GM21423 (cell line): ENCODE results near the gene DND1.
A peak's percentile ranks its signal among the peaks of the same experiment; 100 is the strongest.
"Not testable (repeated sequence)": the region's sequence is repeated elsewhere in the genome, so short reads cannot be mapped to it uniquely, and the experiment has no call there.

Experiments used
- ATAC-seq: cut with Tn5 transposase; IDR thresholded peaks from one replicate; pipeline ENCODE4 v1.9.1; 2021; ENCODE audit warnings: mild to moderate bottlenecking, moderate library complexity; ENCODE audit not compliant: unreplicated experiment

The DND1 gene

DNA sequence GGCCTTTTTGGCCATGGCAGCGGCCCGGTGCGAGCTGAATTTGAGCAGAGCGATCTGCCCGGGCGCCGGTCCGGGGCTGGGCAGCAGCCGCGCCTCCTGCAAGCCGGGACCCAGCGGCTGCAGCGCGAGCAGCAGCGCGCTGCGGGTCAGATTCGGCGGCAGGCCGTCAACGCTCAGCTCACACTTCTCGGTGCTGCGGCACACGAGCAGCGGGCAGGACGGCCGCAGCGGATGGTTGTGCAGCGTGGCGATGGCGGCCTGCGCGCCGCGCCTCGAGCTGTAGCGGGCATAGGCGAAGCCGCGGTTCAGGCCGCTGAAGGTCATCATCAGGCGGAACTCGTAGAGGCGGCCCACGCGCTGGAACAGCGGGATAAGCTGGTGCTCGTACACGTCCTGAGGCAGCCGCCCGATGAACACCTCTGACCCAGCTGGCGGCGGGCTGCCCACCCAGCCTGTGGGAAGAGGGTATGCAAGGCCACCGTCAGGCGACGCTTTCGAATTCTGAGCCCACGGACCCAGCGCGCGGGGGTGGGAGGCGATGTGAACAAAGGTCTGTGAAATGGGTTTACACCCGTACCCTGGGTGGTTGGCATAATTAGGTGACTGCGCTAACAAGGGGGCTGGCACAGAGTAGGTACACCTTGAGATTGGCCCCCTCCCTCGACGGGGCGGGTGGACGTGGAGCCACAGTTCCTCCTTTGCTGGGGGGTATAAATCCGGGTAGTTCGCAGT lies 755 bp downstream of the DND1 start:
- no peak for ATAC-seq

DNA sequence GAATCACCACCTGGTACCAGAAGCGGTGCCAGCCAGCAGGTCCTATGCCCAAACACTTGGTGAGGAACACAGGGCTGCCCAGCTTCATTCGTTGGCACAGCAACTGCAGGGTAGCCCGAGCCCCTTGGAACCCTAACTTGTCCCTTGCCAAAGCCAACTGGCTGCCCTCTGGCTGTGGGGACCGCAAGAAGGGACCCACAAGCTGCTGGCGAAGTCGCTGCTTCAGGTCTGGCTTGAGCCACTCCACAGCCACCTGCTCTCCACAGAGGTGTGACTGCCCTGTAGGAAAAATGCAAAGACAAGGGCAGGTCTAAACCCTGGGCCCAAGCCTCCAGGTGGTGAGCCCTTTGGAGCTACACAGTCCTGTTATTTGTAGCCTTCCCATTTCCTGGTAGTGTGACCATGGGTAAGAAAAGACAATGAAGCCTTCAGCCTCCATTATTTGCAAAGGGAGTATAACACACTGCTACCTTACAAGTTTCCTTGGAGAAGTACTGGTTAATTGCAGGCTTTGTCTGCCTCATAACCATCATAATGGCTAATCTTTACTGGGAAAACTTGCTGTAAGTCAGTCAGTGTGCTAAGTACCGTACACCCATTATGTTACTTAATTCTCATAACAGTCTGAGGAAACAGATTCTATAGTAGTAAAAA lies 1.8 kb downstream of the DND1 start:
- ATAC-seq: no peak

GRCh38 chr5:140671035-140671434 lies 2.3 kb downstream of the DND1 start:
- ATAC-seq: not testable (repeated sequence)

DNA sequence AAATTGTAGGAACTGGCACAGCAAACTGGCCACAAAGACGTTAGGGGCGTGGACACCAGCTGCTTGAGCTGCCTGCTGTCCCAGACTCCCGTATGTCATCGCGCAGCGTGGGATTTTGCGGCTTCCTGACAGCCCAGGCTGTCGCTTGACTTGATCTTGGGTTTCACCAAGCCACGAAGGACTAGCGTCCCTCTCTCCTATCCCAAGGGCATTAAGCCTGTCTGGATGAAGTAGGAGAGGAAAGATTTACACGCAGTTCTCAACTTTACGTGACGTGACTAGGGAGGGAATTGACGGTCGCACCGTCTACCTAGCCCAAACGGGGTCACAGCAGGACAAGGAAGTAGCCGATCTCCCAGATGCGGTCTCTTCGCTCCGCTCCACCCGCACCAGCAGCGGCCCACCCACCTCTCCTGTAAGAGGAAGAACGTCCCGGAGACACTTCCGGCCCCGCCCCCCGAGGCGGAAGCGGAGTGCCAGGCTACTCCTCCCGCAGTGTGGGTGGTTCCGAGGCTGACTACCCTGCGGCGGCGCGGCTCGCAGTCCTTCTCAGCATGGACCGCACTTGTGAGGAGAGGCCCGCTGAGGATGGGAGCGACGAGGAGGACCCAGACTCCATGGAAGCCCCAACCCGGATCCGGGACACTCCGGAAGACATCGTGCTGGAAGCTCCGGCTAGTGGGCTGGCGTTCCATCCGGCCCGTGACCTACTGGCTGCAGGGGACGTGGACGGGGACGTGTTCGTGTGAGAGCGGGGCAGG lies 8.8 kb downstream of the DND1 start, which contains the start of gene WDR55:
Gene WDR55 (plus strand): TSS at position 546 of the 761 bp plus-strand sequence. CDS start 9 bp downstream, at position 555.
- ATAC-seq: peak; percentile 96

DNA sequence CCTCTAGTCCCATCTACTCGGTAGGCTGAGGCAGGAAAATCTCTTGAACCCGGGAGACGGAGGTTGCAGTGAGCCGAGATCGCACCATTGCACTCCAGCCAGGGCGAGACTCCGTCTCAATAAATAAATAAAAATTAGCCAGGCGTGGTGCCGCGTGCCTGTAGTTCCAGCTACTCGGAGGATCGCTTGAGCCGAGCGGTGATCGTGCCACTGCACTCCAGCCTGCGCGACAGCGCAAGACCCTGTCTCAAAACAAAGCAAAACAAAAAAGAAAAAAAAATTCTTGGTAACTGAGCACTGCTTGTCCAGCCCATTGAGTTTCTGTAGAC lies 9.4 kb downstream of the DND1 start:
- no peak for ATAC-seq

DNA sequence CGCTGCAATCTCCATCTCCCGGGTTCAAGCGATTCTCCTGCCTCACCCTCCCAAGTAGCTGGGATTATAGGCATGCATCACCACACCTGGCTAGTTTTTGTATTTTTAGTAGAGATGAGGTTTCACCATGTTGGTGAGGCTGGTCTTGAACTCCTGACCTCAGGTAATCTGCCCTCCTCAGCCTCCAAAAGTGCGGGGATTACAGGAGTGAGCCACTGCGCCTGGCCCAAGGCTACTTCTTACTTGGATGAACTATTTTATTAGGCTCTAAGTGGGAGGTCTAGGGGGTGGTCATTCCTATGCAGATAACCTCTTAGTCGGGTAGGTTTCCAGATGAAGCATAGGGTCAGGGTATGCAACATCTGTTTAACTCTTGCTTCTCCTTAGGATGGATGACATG lies 13.0 kb downstream of the DND1 start:
- not testable (repeated sequence) for ATAC-seq

GRCh38 chr5:140658870-140659269 lies 14.5 kb downstream of the DND1 start:
- no peak for ATAC-seq

DNA sequence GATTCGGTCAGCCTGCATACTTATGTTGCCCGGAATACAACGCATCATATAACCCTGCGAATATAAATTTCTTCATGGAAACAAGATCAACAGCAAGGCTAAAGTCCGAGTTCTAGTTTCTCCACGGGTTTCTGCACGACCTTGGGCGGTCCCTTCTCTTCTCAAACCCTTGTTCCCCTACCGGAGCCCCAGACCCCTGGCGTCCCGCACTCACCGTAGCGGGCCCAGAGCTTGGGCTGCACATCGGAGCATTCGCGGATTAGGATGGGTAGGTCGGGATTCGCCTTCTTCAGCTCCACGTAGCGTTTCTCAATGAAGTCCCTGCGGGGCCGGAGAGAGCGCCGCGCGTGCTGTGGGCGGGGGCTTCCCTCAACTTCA lies 26.3 kb downstream of the DND1 start:
- no peak for ATAC-seq

DNA sequence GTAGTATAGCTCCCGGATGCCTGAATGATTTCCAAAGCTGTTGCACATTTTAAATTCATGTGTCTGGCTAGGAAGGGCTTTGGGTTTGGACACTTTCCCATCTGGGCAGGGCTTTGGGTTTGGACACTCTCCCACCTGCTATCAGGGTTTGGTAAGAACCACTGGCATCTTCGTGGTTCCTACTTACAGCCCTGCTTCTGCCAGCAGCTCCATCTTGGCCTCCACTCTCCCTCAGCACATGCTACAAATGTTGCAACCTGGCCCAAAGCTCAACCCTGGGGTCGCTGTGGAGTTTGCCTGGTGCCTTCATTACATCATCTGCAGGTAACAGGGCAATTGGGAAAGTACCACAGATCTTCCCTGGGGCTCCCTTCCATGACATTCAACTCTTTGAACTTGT lies 30.7 kb downstream of the DND1 start:
- no peak for ATAC-seq

GRCh38 chr5:140641716-140642115 lies 31.7 kb downstream of the DND1 start:
- ATAC-seq: no peak

- peak; percentile 96 for ATAC-seq
Observed at GRCh38 chr5:140639148-140639981, 34.0 kb downstream of the DND1 start, which contains the start of gene TMCO6. Gene TMCO6 (plus strand): TSS chr5:140639451. CDS start chr5:140639528, 77 bp downstream.

GRCh38 chr5:140638898-140639147 lies 34.6 kb downstream of the DND1 start:
- ATAC-seq: not testable (repeated sequence)

GRCh38 chr5:140637371-140638100 lies 35.8 kb downstream of the DND1 start:
- no peak for ATAC-seq

DNA sequence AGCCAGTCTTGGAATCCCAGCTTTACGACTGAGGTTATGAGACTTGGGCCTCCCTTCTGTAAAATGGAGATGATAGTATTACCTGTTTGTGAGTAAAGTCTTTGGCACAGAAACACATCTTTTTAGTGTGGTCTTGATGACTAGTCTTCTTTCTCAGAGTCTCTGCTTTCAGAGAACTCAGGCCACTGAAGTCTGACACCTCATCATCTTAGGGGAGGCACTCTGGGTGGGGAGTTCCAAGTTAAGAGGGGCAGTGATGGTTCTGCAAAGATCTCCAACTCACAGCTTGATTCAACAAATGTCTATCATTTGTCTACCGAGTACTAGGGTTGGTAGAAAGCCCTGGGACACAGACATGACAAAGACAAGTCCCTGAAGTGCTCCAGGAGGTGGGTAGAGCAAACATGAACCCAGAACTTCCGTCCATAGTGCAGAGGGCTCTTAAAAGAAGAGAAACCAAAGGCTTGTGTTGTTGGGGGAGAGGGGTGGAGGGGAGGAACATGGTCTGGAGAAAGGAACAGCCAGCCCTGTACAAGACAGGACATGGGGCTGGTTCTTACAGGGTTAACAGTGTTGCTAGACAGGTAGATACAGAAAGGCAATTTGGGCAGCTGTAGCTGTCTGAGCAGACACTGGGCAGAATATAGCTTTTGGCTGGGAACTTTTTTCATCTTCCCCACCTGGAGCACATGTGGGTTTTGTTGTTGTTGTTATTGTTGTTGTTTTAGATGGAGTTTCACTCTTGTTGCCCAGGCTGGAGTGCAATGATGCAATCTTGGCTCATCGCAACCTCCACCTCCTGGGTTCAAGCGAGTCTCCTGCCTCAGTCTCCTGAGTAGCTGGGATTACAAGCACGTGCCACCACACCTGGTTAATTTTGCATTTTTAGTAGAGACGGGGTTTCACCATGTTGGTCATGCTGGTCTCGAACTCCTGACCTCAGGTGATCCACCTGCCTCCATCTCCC lies 37.8 kb downstream of the DND1 start:
- ATAC-seq: no peak

GRCh38 chr5:140634103-140634502 lies 39.3 kb downstream of the DND1 start:
- ATAC-seq: no peak

DNA sequence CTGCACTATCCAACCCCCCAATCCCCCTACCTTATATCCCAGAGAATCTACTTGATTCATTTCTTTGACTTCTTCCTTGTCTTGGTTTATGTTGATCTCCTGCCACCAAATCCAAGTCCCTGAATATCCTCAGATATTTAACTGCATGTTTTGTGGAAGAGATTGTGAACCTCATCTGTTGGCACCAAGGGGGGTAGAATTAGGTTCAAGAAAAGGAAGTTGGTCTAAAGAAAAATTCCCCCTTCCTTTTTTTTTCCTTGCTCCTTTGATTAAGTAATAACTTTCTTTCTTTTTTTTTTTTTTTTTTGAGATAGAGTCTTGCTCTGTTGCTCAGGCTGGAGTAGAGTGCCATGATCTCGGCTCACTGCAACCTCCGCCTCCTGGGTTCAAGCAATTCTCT lies 39.9 kb downstream of the DND1 start:
- ATAC-seq: no peak

- no peak for ATAC-seq
Observed at GRCh38 chr5:140633021-140633471, 40.3 kb downstream of the DND1 start, which contains the start of gene CD14. Gene CD14 (minus strand): TSS chr5:140633175. CDS start chr5:140633071, 104 bp downstream.

DNA sequence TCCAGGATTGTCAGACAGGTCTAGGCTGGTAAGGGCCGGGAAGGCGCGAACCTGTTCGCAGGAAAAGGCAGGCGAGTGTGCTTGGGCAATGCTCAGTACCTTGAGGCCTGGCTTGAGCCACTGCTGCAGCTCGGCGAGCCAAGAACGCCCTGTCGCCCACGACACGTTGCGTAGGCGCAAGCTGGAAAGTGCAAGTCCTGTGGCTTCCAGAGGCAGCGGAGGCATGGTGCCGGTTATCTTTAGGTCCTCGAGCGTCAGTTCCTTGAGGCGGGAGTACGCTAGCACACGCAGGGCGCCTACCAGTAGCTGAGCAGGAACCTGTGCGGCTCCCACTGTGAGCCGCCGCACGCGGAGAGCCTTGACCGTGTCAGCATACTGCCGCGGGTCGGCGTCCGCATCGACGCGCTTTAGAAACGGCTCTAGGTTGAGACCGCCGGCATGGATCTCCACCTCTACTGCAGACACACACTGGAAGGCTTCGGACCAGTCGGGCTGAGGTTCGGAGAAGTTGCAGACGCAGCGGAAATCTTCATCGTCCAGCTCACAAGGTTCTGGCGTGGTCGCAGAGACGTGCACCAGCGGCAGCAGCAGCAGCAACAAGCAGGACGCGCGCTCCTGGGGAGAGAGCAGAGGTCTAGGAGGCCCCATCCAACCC lies 40.9 kb downstream of the DND1 start:
- peak; percentile 62 for ATAC-seq
